ENCODE data around the gene LRIT2. TPM values are rescaled to one million over a fixed set of nuclear protein-coding genes. Genes with fewer than 3 reads are reported as not detected.

LRIT2 gene
- total and polyA plus RNA-seq, 9 of the 15 experiments (the other 6 are each of a cell fraction or from before 2014, with no cell fraction given): not detected

- POLR2A ChIA-PET: interaction anchor here (3.1 kb wide), 1 partner anchor 12 kb away, joined by 13 read pairs; the partner anchor contains the start of gene RGR
- H3K79me2 ChIP-seq (ENCODE audit: control insufficient read depth, insufficient read depth, low read length): no peaks in the 10 kb centered on the region
- BruUV-seq (replicated peaks): no TSS peak
- H3K9ac ChIP-seq (ENCODE audit: insufficient read depth in 1 of 2, low read depth in 2 of 2, low read length in 2 of 2): no peak overlapping the region
- no peak for FAIRE-seq
- CTCF ChIA-PET (ENCODE audit: low intra/inter-chr PET ratio): no interaction called here
- H3K27ac ChIP-seq (ENCODE audit: extremely low read depth, low read depth, low read length): no peak overlapping the region
- intact Hi-C loops (cut with micrococcal nuclease) (no loop called here), in situ Hi-C loops (cut with MboI) (no loop called here)
- H2AFZ ChIP-seq (ENCODE audit: low read depth, low read length): no peak overlapping the region
- H4K20me1 ChIP-seq (replicated peaks; ENCODE audit: control insufficient read depth, insufficient read depth, low read length): no peaks in the 10 kb centered on the region
- no peaks in the 10 kb centered on the region for H3K36me3 ChIP-seq (ENCODE audit: control insufficient read depth, insufficient read depth, low read length)
- no peak overlapping the region for H3K4me2 ChIP-seq (ENCODE audit: insufficient read depth, low read length)
- 0% methylated on average over 4 of the region's 4 CpGs for WGBS (ENCODE audit: insufficient coverage, low coverage, missing lambda C conversion rate)
- no peak for DNase-seq (ENCODE audit: extremely low read depth in 1 of 4, low spot score in 3 of 4)
- no peak overlapping the region for H3K4me3 ChIP-seq
- no peaks in the 10 kb centered on the region for H3K9me3 ChIP-seq (replicated peaks; ENCODE audit: control insufficient read depth, insufficient read depth, low read depth, low read length)
- ATAC-seq: no peak
- H3K9me1 ChIP-seq (ENCODE audit: control insufficient read depth, insufficient read depth, low read length): no peaks in the 10 kb centered on the region
- peaks cover 0 to 7% of the 10 kb centered on the region in 2 experiments; a peak in 2 of 5 replicates for H3K4me1 ChIP-seq (replicated peaks in 1 of 2; ENCODE audit: control insufficient read depth in 2 of 2, insufficient read depth in 2 of 2, low read length in 2 of 2)
- peaks cover 19 to 57% of the 10 kb centered on the region in 2 experiments; a peak in 4 of 5 replicates for H3K27me3 ChIP-seq (ENCODE audit: control insufficient read depth in 2 of 2, insufficient read depth in 2 of 2, low read length in 2 of 2)
- no peak for TF ChIP-seq SMARCC2 (IDR thresholded peaks at IDR 0.05; ENCODE audit: low read depth)
- no peak for TF ChIP-seq ELK3 (CRISPR knock-in tag; IDR thresholded peaks at IDR 0.05)
- no peak for TF ChIP-seq ARHGAP35 (IDR thresholded peaks at IDR 0.05; ENCODE audit: partially characterized antibody)
- no peak for TF ChIP-seq ZNF609 (CRISPR knock-in tag; IDR thresholded peaks at IDR 0.05; ENCODE audit: borderline replicate concordance)
- no peak for TF ChIP-seq FOSL1 (tag; conservative IDR thresholded peaks at IDR 0.05)
- TF ChIP-seq POLR3A (IDR thresholded peaks at IDR 0.05; ENCODE audit: borderline replicate concordance, extremely low read depth, insufficient read depth, insufficient read length): no peak
- no peak for TF ChIP-seq RBM39 (optimal IDR thresholded peaks at IDR 0.05; ENCODE audit: low read depth, low read length)
- TF ChIP-seq POLR2B (IDR thresholded peaks at IDR 0.05; ENCODE audit: low read depth, partially characterized antibody): no peak
- no peak for TF ChIP-seq HDAC8 (tag; IDR thresholded peaks at IDR 0.05)
- no peak for TF ChIP-seq FOXK1 (CRISPR knock-in tag; IDR thresholded peaks at IDR 0.05; ENCODE audit: borderline replicate concordance)
- no peak for TF ChIP-seq NFXL1 (CRISPR knock-in tag; IDR thresholded peaks at IDR 0.05)
- no peak for TF ChIP-seq PTRF (tag; IDR thresholded peaks at IDR 0.05)
- no peak for TF ChIP-seq GATAD2B (IDR thresholded peaks at IDR 0.05; ENCODE audit: borderline replicate concordance)
- no peak for TF ChIP-seq HDAC1 (IDR thresholded peaks at IDR 0.05)
- no peak for TF ChIP-seq ZNF121 (CRISPR knock-in tag; conservative IDR thresholded peaks at IDR 0.05)
- no peak for TF ChIP-seq ATF4 (CRISPR knock-in tag; IDR thresholded peaks at IDR 0.05)
- no peak for TF ChIP-seq ZKSCAN3 (CRISPR knock-in tag; IDR thresholded peaks at IDR 0.05)
Measured at GRCh38 chr10:84234479-84234878, 9.1 kb upstream of the LRIT2 start.

Data from K562 (cell line).